Measurements from ENCODE around the gene WNT2.

Gene WNT2
- total RNA-seq = 0 to 1.7 (median 0) reads per million in 17 experiments

GRCh38 chr7:117322741-117323304, at the start of gene WNT2:
WNT2 (minus strand) TSS chr7:117323058; CDS start chr7:117322989, 69 bp downstream.
- DNase-seq = no peak

GRCh38 chr7:117372073-117372472, 49.2 kb upstream of the WNT2 start:
- no peak for DNase-seq

- DNase-seq = no peak
These were observed 41.7 kb upstream of the WNT2 start for GRCh38 chr7:117364339-117365080.

GRCh38 chr7:117362294-117362888, 39.5 kb upstream of the WNT2 start:
- DNase-seq = no peak

- DNase-seq = no peak
These were observed 27.2 kb upstream of the WNT2 start for GRCh38 chr7:117350027-117350426.

GRCh38 chr7:117349570-117349969, 26.7 kb upstream of the WNT2 start:
- no peak for DNase-seq

GRCh38 chr7:117347962-117348672, 25.3 kb upstream of the WNT2 start:
- DNase-seq = no peak

- DNase-seq = no peak
These were observed 24.6 kb upstream of the WNT2 start for GRCh38 chr7:117347480-117347879.

GRCh38 chr7:117346161-117346560, 23.3 kb upstream of the WNT2 start:
- DNase-seq = no peak

GRCh38 chr7:117338020-117338419, 15.2 kb upstream of the WNT2 start:
- no peak for DNase-seq

- DNase-seq = no peak
These were observed 10.3 kb upstream of the WNT2 start for GRCh38 chr7:117333168-117333567.

- no peak for DNase-seq
These were observed 9.2 kb upstream of the WNT2 start for GRCh38 chr7:117332031-117332430.

GRCh38 chr7:117325836-117326235, 3.0 kb upstream of the WNT2 start:
- no peak for DNase-seq

GRCh38 chr7:117324960-117325359, 2.1 kb upstream of the WNT2 start:
- no peak for DNase-seq

GRCh38 chr7:117323851-117324711, 1.2 kb upstream of the WNT2 start:
- DNase-seq = no peak

- no peak for DNase-seq
These were observed 520 bp upstream of the WNT2 start for GRCh38 chr7:117323305-117323850.

GRCh38 chr7:117320523-117320922, 2.3 kb downstream of the WNT2 start:
- DNase-seq = no peak

GRCh38 chr7:117319181-117319580, 3.7 kb downstream of the WNT2 start:
- no peak for DNase-seq

- DNase-seq = no peak
These were observed 9.3 kb downstream of the WNT2 start for GRCh38 chr7:117313582-117313981.

GRCh38 chr7:117312593-117313580, 10.0 kb downstream of the WNT2 start:
- no peak for DNase-seq

GRCh38 chr7:117308891-117309290, 14.0 kb downstream of the WNT2 start:
- no peak for DNase-seq
